HG03378 (cell line): ENCODE results near the gene GABRE.
"Not testable (repeated sequence)": the region's sequence is repeated elsewhere in the genome, so short reads cannot be mapped to it uniquely, and the experiment has no call there.

ENCODE experiments used
- ATAC-seq: cut with Tn5 transposase; IDR thresholded peaks from one replicate; pipeline ENCODE4 v1.9.1; 2021; ENCODE audit warnings: mild to moderate bottlenecking, moderate library complexity; ENCODE audit not compliant: unreplicated experiment

Gene GABRE

GRCh38 chrX:151970027-151970426, 4.4 kb downstream of the GABRE start:
- no peak for ATAC-seq

GRCh38 chrX:151966236-151966635, 8.2 kb downstream of the GABRE start:
- ATAC-seq, result no peak

GRCh38 chrX:151962034-151962433, 12.4 kb downstream of the GABRE start:
- no peak for ATAC-seq

- no peak for ATAC-seq
These were observed 16.4 kb downstream of the GABRE start for GRCh38 chrX:151958101-151958500.

GRCh38 chrX:151954730-151955129, 19.7 kb downstream of the GABRE start:
- no peak for ATAC-seq

GRCh38 chrX:151938172-151938571, 36.3 kb downstream of the GABRE start:
- no peak for ATAC-seq

GRCh38 chrX:151935358-151935757, 39.1 kb downstream of the GABRE start:
- no peak for ATAC-seq

- ATAC-seq, result no peak
These were observed 45.4 kb downstream of the GABRE start for GRCh38 chrX:151929126-151929525.

- no peak for ATAC-seq
These were observed 50.8 kb downstream of the GABRE start for GRCh38 chrX:151923648-151924047.

- no peak for ATAC-seq
These were observed 51.8 kb downstream of the GABRE start for GRCh38 chrX:151922692-151923091.

- ATAC-seq, result no peak
These were observed 52.6 kb downstream of the GABRE start for GRCh38 chrX:151921866-151922265.

- no peak for ATAC-seq
These were observed 53.2 kb downstream of the GABRE start for GRCh38 chrX:151921292-151921691.

- no peak for ATAC-seq
These were observed 53.9 kb downstream of the GABRE start for GRCh38 chrX:151920530-151920929.

- no peak for ATAC-seq
These were observed 54.4 kb downstream of the GABRE start for GRCh38 chrX:151920101-151920500.

- ATAC-seq, result no peak
These were observed 54.9 kb downstream of the GABRE start for GRCh38 chrX:151919610-151920009.

- not testable (repeated sequence) for ATAC-seq
These were observed 55.7 kb downstream of the GABRE start for GRCh38 chrX:151918736-151919135.

- no peak for ATAC-seq
These were observed 61.7 kb downstream of the GABRE start, which contains the start of gene MAGEA4 for GRCh38 chrX:151912780-151913179. Gene MAGEA4, plus strand, starts transcription at chrX:151912889. Its CDS starts 10,776 bp downstream, at chrX:151923665.

- ATAC-seq, result no peak
These were observed 62.3 kb downstream of the GABRE start for GRCh38 chrX:151912221-151912620.

- no peak for ATAC-seq
These were observed 69.5 kb downstream of the GABRE start for GRCh38 chrX:151904989-151905388.
